Suppressor macrophage treated with lipopolysaccharide for 1 hour (primary cell): ENCODE results near the gene AJM1.
"Not testable (repeated sequence)": the region's sequence is repeated elsewhere in the genome, so short reads cannot be mapped to it uniquely, and the experiment has no call there.

Experiments used
- DNase-seq, 3 donors: peaks; one replicate each; pipeline ENCODE4 v3.0.0-alpha.2; 2020 to 2022

Gene AJM1

DNA sequence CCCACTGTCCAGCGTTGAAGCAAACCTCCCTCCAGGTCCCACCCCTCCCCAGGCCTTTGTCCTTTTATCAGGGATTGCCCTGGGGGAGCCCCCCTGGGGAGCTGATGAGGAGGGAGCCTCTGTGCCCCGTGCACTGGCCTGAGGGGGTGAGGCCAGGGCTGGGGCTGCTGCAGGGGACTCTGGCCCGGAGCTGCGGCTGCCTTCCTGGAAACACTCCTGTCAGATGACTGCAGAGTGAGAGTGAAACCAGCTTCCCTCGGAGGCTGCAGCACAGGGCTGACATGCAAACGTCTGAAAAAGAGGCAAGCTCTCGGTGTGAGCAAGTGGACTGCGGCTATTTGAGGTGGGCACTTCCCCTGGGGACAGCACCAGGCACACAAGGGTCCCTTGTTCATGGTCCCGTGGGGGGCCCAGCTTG, 39.4 kb downstream of the AJM1 start:
- DNase-seq = peak; percentile 44 to 84 (median 84)

DNA sequence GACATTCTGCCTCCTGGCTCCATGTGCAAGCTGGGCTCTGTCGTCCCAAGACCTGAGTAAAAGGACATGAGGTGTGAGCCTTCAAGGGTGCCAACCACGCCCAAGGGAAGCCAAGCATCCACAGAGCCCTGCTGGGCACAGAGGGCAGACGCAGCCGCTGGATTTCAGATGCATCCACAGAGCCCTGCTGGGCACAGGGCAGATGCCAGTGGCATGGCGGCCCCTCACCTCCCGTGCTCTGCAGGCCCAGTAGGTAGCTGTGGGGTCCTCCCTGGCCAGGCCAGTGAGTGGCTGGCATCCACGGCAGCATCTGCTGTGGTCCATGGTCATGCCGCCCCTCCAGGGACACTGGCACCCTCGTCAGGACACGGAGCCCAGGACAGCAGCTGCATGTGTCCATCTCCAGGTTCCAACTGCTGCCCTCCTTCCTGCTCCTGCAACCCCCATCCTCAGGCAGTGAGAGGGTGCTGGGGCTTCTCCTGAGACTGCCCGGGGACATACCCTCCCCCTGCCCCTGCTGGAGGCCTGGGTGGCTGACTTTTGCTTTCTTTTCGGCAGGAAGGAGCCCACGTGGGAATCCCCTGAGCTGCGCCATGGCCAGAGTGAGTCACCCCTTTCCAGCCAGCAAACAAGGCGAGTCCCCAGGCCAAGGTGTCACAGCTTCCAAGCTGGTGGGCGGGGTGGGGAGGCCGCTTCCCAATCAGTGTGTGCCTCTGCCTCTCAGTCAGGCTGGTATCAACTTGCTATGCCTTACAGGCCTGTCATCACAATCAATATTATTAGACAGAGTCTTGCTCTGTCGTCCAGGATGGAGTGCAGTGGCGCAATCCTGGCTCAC, 40.0 kb downstream of the AJM1 start:
- peak; percentile 96 to 97 (median 97) for DNase-seq

DNA sequence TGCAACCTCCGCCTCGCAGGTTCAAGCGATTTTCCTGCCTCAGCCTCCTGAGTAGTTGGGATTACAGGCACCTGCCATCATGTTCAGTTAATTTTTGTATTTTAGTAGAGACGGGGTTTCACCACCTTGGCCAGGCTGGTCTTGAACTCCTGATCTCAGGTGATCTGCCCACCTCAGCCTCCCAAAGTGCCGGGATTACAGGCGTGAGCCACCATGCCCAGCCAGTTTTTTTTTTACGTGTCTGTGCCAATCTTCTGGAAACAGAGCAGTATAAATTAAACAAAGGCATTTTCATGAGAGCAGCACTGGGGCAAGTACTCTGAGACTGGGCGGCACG, 40.6 kb downstream of the AJM1 start:
- DNase-seq = not testable (repeated sequence)

DNA sequence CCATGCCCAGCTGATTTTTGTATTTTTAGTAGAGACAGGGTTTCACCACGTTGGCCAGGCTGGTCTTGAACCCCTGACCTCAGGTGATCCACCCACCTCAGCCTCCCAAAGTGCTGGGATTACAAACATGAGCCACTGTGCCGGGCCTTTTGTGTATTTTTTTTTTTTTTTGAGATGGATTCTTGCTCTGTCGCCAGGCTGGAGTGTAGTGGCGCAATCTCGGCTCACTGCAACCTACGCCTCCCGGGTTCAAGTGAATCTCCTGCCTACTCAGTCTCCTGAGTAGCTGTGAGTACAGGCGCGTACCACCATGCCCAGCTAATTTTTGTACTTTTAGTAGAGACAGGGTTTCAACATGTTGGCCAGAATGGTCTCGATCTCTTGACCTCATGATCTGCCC, 41.4 kb downstream of the AJM1 start:
- DNase-seq = not testable (repeated sequence)

DNA sequence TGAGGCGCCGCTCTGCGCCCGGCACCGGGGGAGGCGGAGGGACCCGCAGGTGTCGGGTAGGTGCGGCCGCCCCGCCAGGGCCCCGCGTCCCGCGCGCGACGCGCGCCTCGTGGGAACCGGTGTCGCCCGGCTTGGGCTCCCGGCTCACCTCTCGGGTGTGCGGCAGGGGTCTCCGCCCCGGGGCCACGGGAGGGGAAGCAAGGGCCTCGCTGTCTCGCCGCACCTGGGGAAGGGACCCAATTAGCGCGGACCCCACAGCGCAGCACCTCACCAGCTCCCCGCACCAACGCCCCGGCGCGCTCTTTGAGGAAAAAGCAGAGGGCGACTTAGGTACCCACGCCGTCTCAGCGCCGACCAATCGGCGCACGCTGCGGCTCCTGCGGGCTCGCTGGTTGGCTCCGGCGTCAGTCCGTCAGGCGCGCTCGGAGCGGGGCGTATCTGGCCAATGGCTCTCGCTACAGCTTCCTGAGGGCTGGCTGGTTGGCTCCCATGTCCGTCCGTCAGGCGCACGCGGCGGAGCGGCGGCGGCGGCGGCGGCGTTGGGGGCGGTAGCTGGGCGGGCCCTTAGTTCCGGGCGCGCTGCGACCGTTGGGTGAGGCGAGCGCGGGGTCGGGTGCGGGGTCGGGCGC, 43.8 kb downstream of the AJM1 start, which contains the start of gene TRAF2:
Gene TRAF2, plus strand, starts transcription at position 567 of the 629 bp plus-strand sequence. CDS start 12,225 bp downstream, outside the sequence.
- peak; percentile 99 for DNase-seq

DNA sequence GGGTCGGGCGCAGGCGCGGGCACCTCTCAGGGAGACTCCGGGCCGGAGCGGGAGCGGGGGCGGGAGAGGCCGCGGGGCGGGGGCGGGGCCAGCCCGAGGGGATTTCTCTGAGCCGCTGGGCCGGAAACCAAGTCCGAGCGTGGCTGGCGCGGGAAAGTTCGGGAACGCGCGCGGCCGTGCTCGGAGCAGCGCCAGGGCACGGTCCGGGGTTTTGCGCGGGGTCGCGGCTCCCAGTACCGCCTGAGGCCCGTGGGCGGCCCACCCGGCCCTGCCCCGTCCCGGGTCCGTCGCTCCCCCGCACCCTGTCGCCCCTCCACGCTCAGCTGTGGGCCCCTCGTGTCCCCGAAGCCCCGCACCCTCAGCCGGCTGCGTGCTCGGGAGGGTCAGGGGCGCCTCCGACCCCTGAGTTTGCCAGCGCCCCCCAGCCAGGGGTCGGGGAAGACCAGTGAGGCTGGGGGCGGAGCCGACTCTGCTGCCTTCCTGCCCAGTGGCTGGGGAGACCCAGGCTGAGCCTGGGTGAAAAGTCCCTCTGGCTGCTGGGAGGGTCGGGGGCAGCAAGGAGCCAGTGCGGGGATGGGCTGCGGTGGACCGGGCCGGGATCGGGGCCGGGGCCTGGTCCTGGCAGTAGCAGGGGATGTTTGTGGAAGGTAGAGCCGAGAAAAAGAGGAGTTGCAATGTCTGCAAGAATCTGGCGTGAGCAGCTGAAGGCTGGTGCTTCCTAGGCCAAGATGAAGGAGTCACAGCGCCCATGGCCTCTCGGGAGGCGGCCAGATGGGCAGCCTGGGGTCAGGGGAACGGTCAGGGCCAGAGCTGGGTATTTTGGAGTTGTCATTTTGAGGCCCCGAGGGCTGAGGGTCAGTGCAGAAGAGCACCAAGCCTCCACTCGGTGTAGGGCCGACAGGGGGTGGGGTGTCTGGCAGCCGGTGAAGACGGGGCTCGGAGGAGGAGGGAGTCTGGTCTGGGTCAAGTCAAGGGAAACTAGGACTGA, 44.6 kb downstream of the AJM1 start:
- DNase-seq = peak; percentile 74 to 93 (median 85)

DNA sequence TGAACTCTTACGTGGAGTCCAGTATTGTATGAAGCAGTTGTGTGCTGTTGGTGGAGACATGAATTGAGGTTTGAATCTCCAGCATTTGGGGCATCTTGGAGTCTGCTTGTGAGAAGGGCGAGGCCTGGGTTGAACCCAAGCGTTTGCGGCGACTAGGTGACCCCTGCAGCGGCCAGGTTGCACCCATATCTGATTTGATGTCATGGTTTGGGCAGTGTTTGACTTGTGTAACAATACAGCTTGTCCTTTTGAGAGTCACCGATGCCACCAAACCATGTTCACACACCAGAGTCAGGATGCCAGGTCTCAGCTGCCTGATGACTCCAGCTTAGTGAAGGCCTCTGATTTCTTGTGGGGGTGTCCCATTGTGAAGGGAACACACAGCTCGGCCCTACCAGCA, 46.2 kb downstream of the AJM1 start:
- DNase-seq = no peak

DNA sequence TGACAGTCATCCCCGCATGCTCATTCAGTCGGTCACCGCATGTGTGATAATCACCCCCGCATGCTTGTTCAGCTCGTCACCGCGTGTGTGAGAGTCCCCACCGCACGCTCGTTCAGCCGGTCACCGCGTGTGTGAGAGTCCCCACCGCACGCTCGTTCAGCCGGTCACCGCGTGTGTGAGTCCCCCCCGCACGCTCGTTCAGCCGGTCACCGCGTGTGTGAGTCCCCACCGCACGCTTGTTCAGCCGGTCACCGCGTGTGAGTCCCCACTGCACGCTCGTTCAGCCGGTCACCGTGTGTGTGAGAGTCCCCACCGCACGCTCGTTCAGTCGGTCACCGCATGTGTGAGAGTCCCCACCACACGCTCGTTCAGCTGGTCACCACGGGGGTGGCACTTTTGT, 47.6 kb downstream of the AJM1 start:
- no peak for DNase-seq

DNA sequence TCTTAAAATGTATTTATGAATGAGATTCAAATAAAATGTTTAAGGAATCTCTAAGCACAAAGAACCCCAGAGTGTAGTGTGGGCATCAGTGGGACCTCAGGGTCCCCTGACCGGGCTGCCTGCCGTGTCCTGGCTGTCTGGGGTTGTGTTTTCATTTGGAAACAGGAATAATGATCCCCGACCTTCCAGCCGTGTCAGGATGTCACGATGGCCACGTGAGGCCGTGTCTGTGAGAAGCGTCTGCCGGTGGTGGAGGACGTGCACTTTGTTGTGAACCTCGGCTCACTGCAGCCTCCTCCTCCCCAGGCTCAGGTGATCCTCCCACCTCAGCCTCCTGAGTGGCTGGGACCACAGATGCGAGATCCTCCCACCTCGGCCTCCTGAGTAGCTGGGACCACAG, 48.4 kb downstream of the AJM1 start:
- no peak for DNase-seq
